ENCODE measurements around the gene TRHDE.

The TRHDE gene

DNA sequence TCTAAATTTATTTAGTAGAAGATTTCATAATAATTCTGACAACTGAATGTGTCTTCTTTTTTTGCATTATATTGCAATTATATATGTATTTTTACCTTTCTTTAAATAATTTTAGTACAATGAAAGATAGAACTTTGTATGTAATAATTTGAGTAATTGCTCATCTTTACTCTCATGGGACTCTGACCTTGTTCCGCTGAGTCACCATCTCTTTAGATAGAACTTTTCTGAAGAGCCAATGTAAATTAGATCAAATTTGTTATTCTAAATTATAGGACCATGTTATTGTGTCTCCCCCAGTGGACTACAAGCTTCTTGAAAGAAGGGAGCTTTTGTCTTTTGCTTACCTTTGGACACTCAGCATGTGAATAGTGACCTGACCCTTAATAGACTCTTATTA is 96.1 kb downstream of the TRHDE start:
- TF ChIP-seq MEIS1 (CRISPR knock-in tag; IDR thresholded peaks at IDR 0.05; ENCODE audit: borderline replicate concordance) (no peak), ZEB2 (tag by site-specific recombination; IDR thresholded peaks at IDR 0.05) (no peak), ZNF837 (tag by site-specific recombination; IDR thresholded peaks at IDR 0.05) (no peak), ZNF830 (tag by site-specific recombination; IDR thresholded peaks at IDR 0.05; ENCODE audit: low read depth) (no peak), ZNF423 (tag by site-specific recombination; IDR thresholded peaks at IDR 0.05) (no peak), GLIS1 (tag by site-specific recombination; IDR thresholded peaks at IDR 0.05) (no peak), GFI1B (tag by site-specific recombination; IDR thresholded peaks at IDR 0.05) (no peak), ZBTB20 (tag by site-specific recombination; IDR thresholded peaks at IDR 0.05) (no peak), ZNF239 (tag by site-specific recombination; IDR thresholded peaks at IDR 0.05) (no peak), ZNF366 (tag by site-specific recombination; conservative IDR thresholded peaks at IDR 0.05) (no peak), ZNF747 (tag by site-specific recombination; IDR thresholded peaks at IDR 0.05) (no peak), ZXDB (tag by site-specific recombination; IDR thresholded peaks at IDR 0.05) (no peak), ZNF777 (tag by site-specific recombination; IDR thresholded peaks at IDR 0.05; ENCODE audit: borderline replicate concordance) (no peak)
- TF ChIP-seq, protein P1, sequence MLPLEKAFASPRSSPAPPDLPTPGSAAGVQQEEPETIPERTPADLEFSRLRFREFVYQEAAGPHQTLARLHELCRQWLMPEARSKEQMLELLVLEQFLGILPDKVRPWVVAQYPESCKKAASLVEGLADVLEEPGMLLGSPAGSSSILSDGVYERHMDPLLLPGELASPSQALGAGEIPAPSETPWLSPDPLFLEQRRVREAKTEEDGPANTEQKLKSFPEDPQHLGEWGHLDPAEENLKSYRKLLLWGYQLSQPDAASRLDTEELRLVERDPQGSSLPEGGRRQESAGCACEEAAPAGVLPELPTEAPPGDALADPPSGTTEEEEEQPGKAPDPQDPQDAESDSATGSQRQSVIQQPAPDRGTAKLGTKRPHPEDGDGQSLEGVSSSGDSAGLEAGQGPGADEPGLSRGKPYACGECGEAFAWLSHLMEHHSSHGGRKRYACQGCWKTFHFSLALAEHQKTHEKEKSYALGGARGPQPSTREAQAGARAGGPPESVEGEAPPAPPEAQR (tag by site-specific recombination; IDR thresholded peaks at IDR 0.05) = no peak
- TF ChIP-seq, protein P2, sequence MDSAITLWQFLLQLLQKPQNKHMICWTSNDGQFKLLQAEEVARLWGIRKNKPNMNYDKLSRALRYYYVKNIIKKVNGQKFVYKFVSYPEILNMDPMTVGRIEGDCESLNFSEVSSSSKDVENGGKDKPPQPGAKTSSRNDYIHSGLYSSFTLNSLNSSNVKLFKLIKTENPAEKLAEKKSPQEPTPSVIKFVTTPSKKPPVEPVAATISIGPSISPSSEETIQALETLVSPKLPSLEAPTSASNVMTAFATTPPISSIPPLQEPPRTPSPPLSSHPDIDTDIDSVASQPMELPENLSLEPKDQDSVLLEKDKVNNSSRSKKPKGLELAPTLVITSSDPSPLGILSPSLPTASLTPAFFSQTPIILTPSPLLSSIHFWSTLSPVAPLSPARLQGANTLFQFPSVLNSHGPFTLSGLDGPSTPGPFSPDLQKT (IDR thresholded peaks at IDR 0.05; ENCODE audit: borderline replicate concordance, low read depth, low read length) = no peak
- TF ChIP-seq, protein P3, sequence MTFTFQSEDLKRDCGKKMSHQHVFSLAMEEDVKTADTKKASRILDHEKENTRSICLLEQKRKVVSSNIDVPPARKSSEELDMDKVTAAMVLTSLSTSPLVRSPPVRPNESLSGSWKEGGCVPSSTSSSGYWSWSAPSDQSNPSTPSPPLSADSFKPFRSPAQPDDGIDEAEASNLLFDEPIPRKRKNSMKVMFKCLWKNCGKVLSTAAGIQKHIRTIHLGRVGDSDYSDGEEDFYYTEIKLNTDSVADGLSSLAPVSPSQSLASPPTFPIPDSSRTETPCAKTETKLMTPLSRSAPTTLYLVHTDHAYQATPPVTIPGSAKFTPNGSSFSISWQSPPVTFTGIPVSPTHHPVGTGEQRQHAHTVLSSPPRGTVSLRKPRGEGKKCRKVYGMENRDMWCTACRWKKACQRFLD (tag by site-specific recombination; IDR thresholded peaks at IDR 0.05) = no peak
- Histone ChIP-seq H3K4me1 (ENCODE audit: control insufficient read depth, insufficient read depth, low read length) (no peaks in the 10 kb centered on the region), H3K4me3 (ENCODE audit: low read depth, low read length) (no peak overlapping the region), H3K9me3 (ENCODE audit: control insufficient read depth, insufficient read depth, low read depth, low read length) (no peaks in the 10 kb centered on the region), H3K27ac (ENCODE audit: extremely low read depth, low read depth, low read length) (no peak overlapping the region), H3K36me3 (ENCODE audit: control insufficient read depth in 2 of 2, insufficient read depth in 1 of 2, low read length in 2 of 2) (no peaks in the 10 kb centered on the region)
- ChIA-PET CTCF (no interaction called here), POLR2A (no interaction called here)

DNA sequence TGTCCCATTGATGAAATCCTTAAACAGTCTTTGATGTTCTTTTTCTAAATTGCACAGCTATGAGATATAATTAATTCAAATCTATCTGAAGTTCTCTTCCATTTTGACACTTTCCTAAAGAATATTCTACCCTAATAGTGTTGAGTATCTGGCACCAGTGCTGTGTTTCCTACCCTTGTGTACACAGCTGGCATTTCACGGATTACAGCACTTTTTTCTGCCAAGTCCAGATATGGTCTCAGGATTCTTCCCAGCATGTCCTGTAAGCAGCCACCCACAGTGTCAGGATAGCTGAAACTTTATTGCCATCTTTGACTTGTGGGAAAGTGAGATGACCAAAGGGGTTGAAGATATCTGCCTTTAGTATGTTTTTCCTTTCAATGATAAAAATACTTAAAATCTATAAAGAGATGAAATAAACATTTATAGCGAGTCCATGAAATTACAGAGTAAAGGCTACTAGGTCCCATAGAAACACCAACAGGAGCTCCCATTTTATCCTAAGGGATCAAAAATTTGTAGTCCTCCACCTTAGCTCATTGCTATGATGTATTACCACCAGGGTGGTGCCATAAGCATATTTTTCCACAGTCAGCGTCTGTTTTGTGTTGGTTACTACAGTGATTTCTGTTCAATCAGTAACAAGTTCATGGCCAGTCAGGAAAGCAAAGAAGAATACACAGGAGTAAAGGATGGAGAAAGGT is 96.7 kb downstream of the TRHDE start:
- POLR2A ChIA-PET = no interaction called here
- Histone ChIP-seq H3K9me3 (ENCODE audit: control insufficient read depth, insufficient read depth, low read depth, low read length) (no peaks in the 10 kb centered on the region), H3K36me3 (ENCODE audit: control insufficient read depth in 2 of 2, insufficient read depth in 1 of 2, low read length in 2 of 2) (no peaks in the 10 kb centered on the region), H3K4me1 (ENCODE audit: control insufficient read depth, insufficient read depth, low read length) (no peaks in the 10 kb centered on the region), H3K4me3 (ENCODE audit: low read depth, low read length) (no peak overlapping the region), H3K27ac (ENCODE audit: extremely low read depth, low read depth, low read length) (no peak overlapping the region)
- CTCF ChIA-PET = interaction anchor here (0.6 kb wide), 1 partner anchor 786 kb away, joined by 3 read pairs; no protein-coding TSS in a partner anchor
- no peak for TF ChIP-seq ZSCAN23 (tag by site-specific recombination; IDR thresholded peaks at IDR 0.05)
- TF ChIP-seq ZFP69B (tag by site-specific recombination; IDR thresholded peaks at IDR 0.05) = no peak
- TF ChIP-seq ZNF514 (tag by site-specific recombination; IDR thresholded peaks at IDR 0.05) = no peak
- no peak for TF ChIP-seq OVOL3 (tag by site-specific recombination; IDR thresholded peaks at IDR 0.05)
- TF ChIP-seq ZNF623 (tag by site-specific recombination; IDR thresholded peaks at IDR 0.05) = no peak
- no peak for TF ChIP-seq ZNF248 (tag by site-specific recombination; IDR thresholded peaks at IDR 0.05)
- TF ChIP-seq ZNF501 (tag by site-specific recombination; IDR thresholded peaks at IDR 0.05) = no peak
- TF ChIP-seq, protein P4, sequence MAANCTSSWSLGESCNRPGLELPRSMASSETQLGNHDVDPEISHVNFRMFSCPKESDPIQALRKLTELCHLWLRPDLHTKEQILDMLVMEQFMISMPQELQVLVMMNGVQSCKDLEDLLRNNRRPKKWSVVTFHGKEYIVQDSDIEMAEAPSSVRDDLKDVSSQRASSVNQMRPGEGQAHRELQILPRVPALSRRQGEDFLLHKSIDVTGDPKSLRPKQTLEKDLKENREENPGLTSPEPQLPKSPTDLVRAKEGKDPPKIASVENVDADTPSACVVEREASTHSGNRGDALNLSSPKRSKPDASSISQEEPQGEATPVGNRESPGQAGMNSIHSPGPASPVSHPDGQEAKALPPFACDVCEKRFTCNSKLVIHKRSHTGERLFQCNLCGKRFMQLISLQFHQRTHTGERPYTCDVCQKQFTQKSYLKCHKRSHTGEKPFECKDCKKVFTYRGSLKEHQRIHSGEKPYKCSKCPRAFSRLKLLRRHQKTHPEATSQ (tag by site-specific recombination; IDR thresholded peaks at IDR 0.05) = no peak
- no peak for TF ChIP-seq ZNF677 (tag by site-specific recombination; IDR thresholded peaks at IDR 0.05)
- TF ChIP-seq MZF1 (tag by site-specific recombination; IDR thresholded peaks at IDR 0.05; ENCODE audit: borderline replicate concordance) = no peak
- no peak for TF ChIP-seq SCRT1 (tag by site-specific recombination; IDR thresholded peaks at IDR 0.05; ENCODE audit: borderline replicate concordance)
